GM12892 (cell line): ENCODE measurements around the gene DOK6.

Experiments
- DNase-seq: peaks from one replicate; pipeline ENCODE4 v3.0.0; 2011; ENCODE audit not compliant: insufficient read length
- FAIRE-seq: peaks from 2 replicates; lab custom pipeline; 2011; peaks lifted over from hg19 to GRCh38; lab: Jason Lieb, UNC
- POLR2A ChIP-seq: IDR thresholded peaks from 2 replicates; pipeline ENCODE4 v1.6.1; 2011; ENCODE audit warnings: low read depth, low read length, control low read depth
- POLR2AphosphoS5 ChIP-seq: IDR thresholded peaks from 2 replicates; pipeline ENCODE4 v1.6.1; 2011; ENCODE audit warnings: low read depth, low read length, control low read depth
- TAF1 ChIP-seq: IDR thresholded peaks from 2 replicates; pipeline ENCODE4 v1.6.1; 2011; ENCODE audit warnings: low read depth, mild to moderate bottlenecking, control low read depth, low read length, borderline replicate concordance

DOK6 gene

GRCh38 chr18:69664399-69664798 lies 263.7 kb downstream of the DOK6 start:
- DNase-seq (no peak), FAIRE-seq (no peak)

GRCh38 chr18:69674292-69674877 lies 273.7 kb downstream of the DOK6 start:
- TF ChIP-seq POLR2A, result no peak
- no peak for TF ChIP-seq POLR2AphosphoS5
- TF ChIP-seq TAF1, result no peak
- DNase-seq (no peak), FAIRE-seq (no peak)

More at GRCh38 chr18:69664399-69664798, 263.7 kb downstream of the DOK6 start:
- TF ChIP-seq POLR2A (no peak), TAF1 (no peak), POLR2AphosphoS5 (no peak)

GRCh38 chr18:69674966-69675365 lies 274.3 kb downstream of the DOK6 start:
- TF ChIP-seq POLR2A (no peak), TAF1 (no peak), POLR2AphosphoS5 (no peak)
- FAIRE-seq, result no peak
- DNase-seq, result no peak

- TF ChIP-seq POLR2A (no peak), POLR2AphosphoS5 (no peak)
- no peak for DNase-seq
- FAIRE-seq, result no peak
These were observed 276.9 kb downstream of the DOK6 start for GRCh38 chr18:69677595-69677994.

GRCh38 chr18:69680123-69680522 lies 279.4 kb downstream of the DOK6 start:
- TF ChIP-seq TAF1 (no peak), POLR2AphosphoS5 (no peak), POLR2A (no peak)
- DNase-seq (no peak), FAIRE-seq (no peak)

GRCh38 chr18:69683176-69683575 lies 282.5 kb downstream of the DOK6 start:
- no peak for TF ChIP-seq POLR2A
- no peak for TF ChIP-seq TAF1
- TF ChIP-seq POLR2AphosphoS5, result no peak
- FAIRE-seq, result no peak

GRCh38 chr18:69684789-69685188 lies 284.1 kb downstream of the DOK6 start:
- DNase-seq (no peak), FAIRE-seq (no peak)
- TF ChIP-seq POLR2AphosphoS5 (no peak), POLR2A (no peak), TAF1 (no peak)

More at GRCh38 chr18:69683176-69683575, 282.5 kb downstream of the DOK6 start:
- DNase-seq, result no peak

GRCh38 chr18:69686861-69687260 lies 286.2 kb downstream of the DOK6 start:
- DNase-seq (no peak), FAIRE-seq (no peak)
- TF ChIP-seq POLR2A (no peak), TAF1 (no peak), POLR2AphosphoS5 (no peak)

- FAIRE-seq, result no peak
- no peak for TF ChIP-seq POLR2A
- TF ChIP-seq POLR2AphosphoS5, result no peak
- no peak for TF ChIP-seq TAF1
- no peak for DNase-seq
These were observed 288.6 kb downstream of the DOK6 start for GRCh38 chr18:69689121-69689759.

GRCh38 chr18:69691008-69691760 lies 290.5 kb downstream of the DOK6 start:
- FAIRE-seq, result no peak
- no peak for DNase-seq
- TF ChIP-seq POLR2A (no peak), TAF1 (no peak), POLR2AphosphoS5 (no peak)

GRCh38 chr18:69697069-69697468 lies 296.4 kb downstream of the DOK6 start:
- TF ChIP-seq TAF1 (no peak), POLR2AphosphoS5 (no peak), POLR2A (no peak)
- FAIRE-seq, result no peak
- DNase-seq, result no peak

GRCh38 chr18:69697689-69698088 lies 297.0 kb downstream of the DOK6 start:
- FAIRE-seq (no peak), DNase-seq (no peak)
- TF ChIP-seq POLR2A, result no peak
- no peak for TF ChIP-seq POLR2AphosphoS5
